Uterus (tissue), 4 donors: ENCODE measurements around the gene EHD3. TPM values are rescaled to one million over a fixed set of nuclear protein-coding genes. Genes with fewer than 3 reads are reported as not detected.

Experiments used
- DNase-seq, 2 donors: peaks; one replicate each; pipeline ENCODE4 v3.0.0-alpha.2; 2019 to 2020
- H3K27ac ChIP-seq, 2 donors: fragments of 200-600 bp; sonication (generic); 1 replicate in 1 of 2; 2 replicates in 1 of 2; pipeline ENCODE4 v1.5.1; 2016 to 2018
- H3K27me3 ChIP-seq, 2 donors: fragments of 200-600 bp; sonication (generic); one replicate each; pipeline ENCODE4 v1.5.1; 2018 to 2019; ENCODE audit warnings: control low read depth in 1 of 2
- H3K36me3 ChIP-seq, 2 donors: fragments of 200-600 bp; sonication (generic); one replicate each; pipeline ENCODE4 v1.5.1; 2019; ENCODE audit warnings: control low read depth in 1 of 2
- H3K4me1 ChIP-seq, 2 donors: fragments of 200-600 bp; sonication (generic); one replicate each; pipeline ENCODE4 v1.5.1; 2018 to 2019; ENCODE audit warnings: control low read depth in 1 of 2
- H3K4me3 ChIP-seq, 2 donors: fragments of 200-600 bp; sonication (generic); 1 replicate in 1 of 2; 2 replicates in 1 of 2; pipeline ENCODE4 v1.5.1; 2018 to 2019; ENCODE audit warnings: mild to moderate bottlenecking in 1 of 2
- H3K9me3 ChIP-seq, 2 donors: fragments of 200-600 bp; sonication (generic); one replicate each; pipeline ENCODE4 v1.5.1; 2019; ENCODE audit warnings: control low read depth in 1 of 2
- POLR2A ChIP-seq, 2 donors: fragments of 450-650 bp; IDR thresholded peaks; one replicate each; pipeline ENCODE4 v1.6.1; 2016; ENCODE audit warnings: antibody characterized with exemption in 2 of 2, mild to moderate bottlenecking in 1 of 2, moderate library complexity in 1 of 2
- intact Hi-C: fragments of 100-400 bp; cut with DNase I; formaldehyde crosslinking; loops from one replicate; pipeline ENCODE4 v1.15.1; 2023; ENCODE audit warnings: low total_unique reads
- total RNA-seq, 4 donors: library from RNA; depleted of rRNA in 3 of 4; stranded (reverse); fragments of >200 nt in 3 of 4; gene quantifications; one replicate each; pipeline versions ENCODE4 v1.1.0 to v1.2.4, GENCODE V29; 2014 to 2023
- TF ChIP-seq, protein P1 (sequence below), 4 experiments: fragments of 200-600 bp in 2 of 4; fragments of 450-650 bp in 2 of 4; sonication (generic) in 2 of 4; IDR thresholded peaks; one replicate each; pipeline ENCODE4 v1.5.1; 2016 to 2019; ENCODE audit warnings: antibody characterized with exemption in 4 of 4, mild to moderate bottlenecking in 2 of 4, moderate library complexity in 1 of 4
- donor health status: DM: yes; HTN: yes; CAD: no.

The EHD3 gene
- total RNA-seq, 4 donors from 2014 or later, result 2.6 to 13.1 (median 4.8) TPM

DNA sequence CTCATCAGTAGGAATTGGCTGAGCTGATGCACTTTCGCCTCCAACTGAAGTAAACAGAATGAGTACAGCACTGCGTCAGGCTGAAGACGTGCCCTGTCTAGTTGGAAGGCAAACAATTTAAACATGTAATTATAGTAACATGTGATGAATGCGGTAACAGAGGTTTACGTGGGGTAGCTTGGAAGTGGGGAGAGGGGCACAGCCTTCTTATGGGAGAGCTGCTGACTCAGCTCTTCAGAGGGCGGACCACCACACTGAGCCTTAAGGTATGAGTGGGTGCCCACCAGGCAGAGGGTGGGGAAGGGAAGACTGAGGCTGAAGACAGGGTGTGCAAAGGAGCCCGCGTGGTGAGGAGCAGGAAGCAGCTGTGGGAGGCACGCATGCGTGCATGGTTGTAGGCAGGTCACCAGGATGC, 6.2 kb upstream of the EHD3 start:
- no peak overlapping the region for H3K4me3 ChIP-seq
- no peaks in the 10 kb centered on the region for H3K4me1 ChIP-seq
- intact Hi-C loops, result no loop called here
- H3K9me3 ChIP-seq, result no peaks in the 10 kb centered on the region
- no peaks in the 10 kb centered on the region for H3K36me3 ChIP-seq
- H3K27ac ChIP-seq, result no peak overlapping the region
- TF ChIP-seq, protein P1, sequence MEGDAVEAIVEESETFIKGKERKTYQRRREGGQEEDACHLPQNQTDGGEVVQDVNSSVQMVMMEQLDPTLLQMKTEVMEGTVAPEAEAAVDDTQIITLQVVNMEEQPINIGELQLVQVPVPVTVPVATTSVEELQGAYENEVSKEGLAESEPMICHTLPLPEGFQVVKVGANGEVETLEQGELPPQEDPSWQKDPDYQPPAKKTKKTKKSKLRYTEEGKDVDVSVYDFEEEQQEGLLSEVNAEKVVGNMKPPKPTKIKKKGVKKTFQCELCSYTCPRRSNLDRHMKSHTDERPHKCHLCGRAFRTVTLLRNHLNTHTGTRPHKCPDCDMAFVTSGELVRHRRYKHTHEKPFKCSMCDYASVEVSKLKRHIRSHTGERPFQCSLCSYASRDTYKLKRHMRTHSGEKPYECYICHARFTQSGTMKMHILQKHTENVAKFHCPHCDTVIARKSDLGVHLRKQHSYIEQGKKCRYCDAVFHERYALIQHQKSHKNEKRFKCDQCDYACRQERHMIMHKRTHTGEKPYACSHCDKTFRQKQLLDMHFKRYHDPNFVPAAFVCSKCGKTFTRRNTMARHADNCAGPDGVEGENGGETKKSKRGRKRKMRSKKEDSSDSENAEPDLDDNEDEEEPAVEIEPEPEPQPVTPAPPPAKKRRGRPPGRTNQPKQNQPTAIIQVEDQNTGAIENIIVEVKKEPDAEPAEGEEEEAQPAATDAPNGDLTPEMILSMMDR (IDR thresholded peaks at IDR 0.05), result no peak
- TF ChIP-seq POLR2A (IDR thresholded peaks at IDR 0.05), result no peak
- no peaks in the 10 kb centered on the region for H3K27me3 ChIP-seq
- no peak for DNase-seq

DNA sequence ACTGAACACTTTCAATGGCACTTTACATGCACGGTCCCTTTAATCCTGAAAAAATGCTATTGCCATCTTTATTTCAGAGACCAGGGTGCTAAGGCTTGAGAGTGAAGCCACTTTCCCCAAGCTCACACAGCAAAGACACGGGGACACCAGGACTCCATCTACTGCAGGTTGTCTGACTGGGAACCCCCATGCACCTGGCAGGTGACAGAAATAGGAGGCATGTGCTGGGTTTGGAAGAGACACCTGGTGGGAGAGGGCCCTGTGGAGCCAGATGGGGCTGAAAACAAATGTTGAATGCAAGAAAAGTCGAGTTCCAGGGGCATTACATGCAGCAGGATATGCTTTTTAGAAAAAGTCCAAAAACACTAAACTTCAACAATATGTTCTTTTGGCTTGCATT, 5.2 kb upstream of the EHD3 start:
- no peaks in the 10 kb centered on the region for H3K9me3 ChIP-seq
- no peak overlapping the region for H3K27ac ChIP-seq
- DNase-seq, result no peak
- H3K4me1 ChIP-seq, result no peaks in the 10 kb centered on the region
- H3K4me3 ChIP-seq, result no peak overlapping the region
- intact Hi-C loops, result no loop called here
- no peaks in the 10 kb centered on the region for H3K36me3 ChIP-seq
- no peaks in the 10 kb centered on the region for H3K27me3 ChIP-seq
- TF ChIP-seq POLR2A (IDR thresholded peaks at IDR 0.05), result no peak
- TF ChIP-seq, protein P1 (IDR thresholded peaks at IDR 0.05), result no peak

DNA sequence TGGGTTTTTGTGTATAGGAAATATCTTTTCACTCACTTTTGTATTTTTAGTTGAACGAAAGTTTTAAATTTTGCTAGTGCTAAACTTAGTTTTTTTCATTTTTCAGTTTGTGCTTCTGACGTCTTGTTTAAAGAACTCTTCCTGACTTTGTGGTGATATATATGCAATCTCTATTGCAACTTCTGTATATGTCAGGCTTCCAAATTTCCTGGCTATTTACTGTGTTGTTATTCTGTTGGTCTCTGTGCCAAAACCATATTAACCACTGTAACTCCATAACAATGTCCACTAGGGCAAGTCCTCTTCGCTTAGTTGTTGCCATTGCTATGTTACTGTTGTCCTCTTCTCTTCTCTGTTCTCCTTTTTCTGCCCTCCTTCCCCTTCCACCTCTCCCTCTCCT, 3.2 kb upstream of the EHD3 start:
- H3K9me3 ChIP-seq, result no peaks in the 10 kb centered on the region
- H3K4me1 ChIP-seq, result peaks cover 0 to 6% of the 10 kb centered on the region in 2 donors
- H3K27me3 ChIP-seq, result no peaks in the 10 kb centered on the region
- TF ChIP-seq, protein P1 (IDR thresholded peaks at IDR 0.05), result no peak
- no peak for TF ChIP-seq POLR2A (IDR thresholded peaks at IDR 0.05)
- no peaks in the 10 kb centered on the region for H3K36me3 ChIP-seq
- no peak overlapping the region for H3K27ac ChIP-seq
- intact Hi-C loops, result no loop called here
- DNase-seq, result no peak
- no peak overlapping the region for H3K4me3 ChIP-seq

DNA sequence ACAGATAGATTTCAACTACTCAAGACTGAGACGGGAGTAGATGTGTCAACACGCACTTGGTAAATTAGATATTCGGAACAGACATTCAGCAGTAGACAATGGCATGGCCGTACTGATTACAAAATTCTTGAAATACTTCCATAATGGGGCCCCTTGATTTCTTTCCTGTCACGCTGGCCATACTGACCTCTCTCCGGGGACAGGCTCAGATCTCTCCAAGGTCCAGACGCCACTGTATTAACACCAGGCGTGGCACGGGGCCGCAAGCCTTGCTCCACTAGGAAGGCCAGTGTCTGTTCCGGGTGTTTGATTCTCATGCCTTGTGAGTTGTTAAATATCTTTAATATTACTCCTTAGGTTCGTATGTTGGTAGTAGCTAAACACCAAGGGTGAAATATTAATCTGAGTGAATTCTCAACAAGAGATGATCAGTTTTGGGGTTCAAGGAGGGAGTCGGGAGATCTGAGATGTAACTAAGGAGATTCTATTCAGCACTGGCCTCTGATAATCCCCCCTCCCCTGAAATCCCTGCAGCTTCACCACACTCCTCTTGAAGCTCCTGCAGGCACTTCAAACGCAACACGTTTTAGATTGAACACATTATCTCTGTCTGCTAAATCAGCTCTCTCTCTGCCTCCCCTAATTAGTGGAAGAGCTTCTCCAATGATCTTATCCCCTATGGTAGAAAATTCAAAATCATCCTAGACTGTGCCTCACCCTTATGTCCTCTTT, 2.2 kb upstream of the EHD3 start:
- Histone ChIP-seq H3K27me3 (no peaks in the 10 kb centered on the region), H3K36me3 (no peaks in the 10 kb centered on the region), H3K9me3 (no peaks in the 10 kb centered on the region), H3K4me3 (no peak overlapping the region), H3K4me1 (peaks cover 0 to 6% of the 10 kb centered on the region in 2 donors), H3K27ac (no peak overlapping the region)
- intact Hi-C loops, result no loop called here
- TF ChIP-seq POLR2A (IDR thresholded peaks at IDR 0.05), result no peak
- TF ChIP-seq, protein P1 (IDR thresholded peaks at IDR 0.05), result no peak
- no peak for DNase-seq

DNA sequence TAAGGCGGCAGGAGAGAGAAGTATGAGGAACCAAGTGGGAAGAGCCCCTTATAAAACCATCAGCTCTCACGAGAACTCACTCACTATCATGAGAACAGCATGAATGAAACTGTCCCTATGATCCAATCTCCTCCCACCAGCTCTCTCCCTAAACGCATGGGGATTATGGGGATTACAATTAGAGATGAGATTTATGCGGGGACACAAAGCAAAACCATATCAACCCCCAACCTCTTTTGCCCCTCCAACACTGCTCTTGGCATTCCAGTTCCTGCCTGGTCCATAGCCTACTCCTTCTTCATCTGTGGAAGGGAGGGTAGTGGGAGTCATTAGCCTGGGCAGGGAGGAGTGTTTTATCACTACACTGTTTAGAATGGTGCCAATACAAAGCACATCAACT, 1.4 kb upstream of the EHD3 start:
- intact Hi-C loops, result no loop called here
- Histone ChIP-seq H3K36me3 (no peaks in the 10 kb centered on the region), H3K9me3 (no peaks in the 10 kb centered on the region), H3K4me1 (peaks cover 0 to 6% of the 10 kb centered on the region in 2 donors), H3K4me3 (no peak overlapping the region), H3K27me3 (no peaks in the 10 kb centered on the region), H3K27ac (no peak overlapping the region)
- DNase-seq, result no peak
- TF ChIP-seq POLR2A (IDR thresholded peaks at IDR 0.05), result no peak
- TF ChIP-seq, protein P1 (IDR thresholded peaks at IDR 0.05), result no peak
